Uterus (tissue), 2 donors: Measurements from ENCODE around the gene ISLR.

Source experiments
- POLR2A ChIP-seq, 2 donors: fragments of 450-650 bp; IDR thresholded peaks; one replicate each; pipeline ENCODE4 v1.6.1; 2016; ENCODE audit warnings: antibody characterized with exemption in 2 of 2, mild to moderate bottlenecking in 1 of 2, moderate library complexity in 1 of 2
- TF ChIP-seq, protein P1 (sequence below), 4 experiments: fragments of 200-600 bp in 2 of 4; fragments of 450-650 bp in 2 of 4; sonication (generic) in 2 of 4; IDR thresholded peaks; one replicate each; pipeline ENCODE4 v1.5.1; 2016 to 2019; ENCODE audit warnings: antibody characterized with exemption in 4 of 4, mild to moderate bottlenecking in 2 of 4, moderate library complexity in 1 of 4

DNA sequence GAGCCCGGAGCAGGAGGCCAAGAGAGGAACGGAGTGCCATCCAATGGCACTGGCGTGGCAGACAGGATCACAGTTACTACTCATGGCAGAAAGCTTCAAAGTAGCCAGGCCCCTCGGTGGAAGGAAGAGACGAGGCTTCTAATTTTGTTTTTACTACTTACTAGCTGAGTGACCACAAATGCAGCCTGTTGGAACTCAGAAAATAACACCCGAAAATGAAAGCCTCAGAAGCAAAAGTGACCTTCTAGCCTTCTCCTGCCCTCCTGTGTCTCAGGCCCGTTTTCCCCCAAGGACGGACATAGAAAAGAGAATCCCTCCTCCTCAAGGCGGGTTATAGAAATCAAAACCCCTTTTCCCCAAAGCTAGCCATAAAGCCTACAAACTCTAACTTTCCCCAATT, 39.0 kb downstream of the ISLR start:
- TF ChIP-seq, protein P1, sequence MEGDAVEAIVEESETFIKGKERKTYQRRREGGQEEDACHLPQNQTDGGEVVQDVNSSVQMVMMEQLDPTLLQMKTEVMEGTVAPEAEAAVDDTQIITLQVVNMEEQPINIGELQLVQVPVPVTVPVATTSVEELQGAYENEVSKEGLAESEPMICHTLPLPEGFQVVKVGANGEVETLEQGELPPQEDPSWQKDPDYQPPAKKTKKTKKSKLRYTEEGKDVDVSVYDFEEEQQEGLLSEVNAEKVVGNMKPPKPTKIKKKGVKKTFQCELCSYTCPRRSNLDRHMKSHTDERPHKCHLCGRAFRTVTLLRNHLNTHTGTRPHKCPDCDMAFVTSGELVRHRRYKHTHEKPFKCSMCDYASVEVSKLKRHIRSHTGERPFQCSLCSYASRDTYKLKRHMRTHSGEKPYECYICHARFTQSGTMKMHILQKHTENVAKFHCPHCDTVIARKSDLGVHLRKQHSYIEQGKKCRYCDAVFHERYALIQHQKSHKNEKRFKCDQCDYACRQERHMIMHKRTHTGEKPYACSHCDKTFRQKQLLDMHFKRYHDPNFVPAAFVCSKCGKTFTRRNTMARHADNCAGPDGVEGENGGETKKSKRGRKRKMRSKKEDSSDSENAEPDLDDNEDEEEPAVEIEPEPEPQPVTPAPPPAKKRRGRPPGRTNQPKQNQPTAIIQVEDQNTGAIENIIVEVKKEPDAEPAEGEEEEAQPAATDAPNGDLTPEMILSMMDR (IDR thresholded peaks at IDR 0.05) = no peak
- TF ChIP-seq POLR2A (IDR thresholded peaks at IDR 0.05) = no peak
